SK-N-SH treated with all-trans-retinoic acid at 6 μM for 48 hours (cell line): ENCODE data around the gene VPS41.

Source experiments
- ARNTL ChIP-seq: fragments of 450-650 bp; formaldehyde crosslinking; IDR thresholded peaks from 2 replicates; pipeline ENCODE4 v1.5.0; 2020; ENCODE audit warnings: low read depth, mild to moderate bottlenecking, moderate library complexity, borderline replicate concordance
- BACH2 ChIP-seq: fragments of 250-450 bp; sonication (Bioruptor Pico); IDR thresholded peaks from 2 replicates; pipeline ENCODE4 v1.9.0; 2021; ENCODE audit warnings: mild to moderate bottlenecking, borderline replicate concordance
- CREB5 ChIP-seq: fragments of 250-450 bp; sonication (Bioruptor Pico); IDR thresholded peaks from 2 replicates; pipeline ENCODE4 v1.5.1; 2020; ENCODE audit warnings: low read depth, mild to moderate bottlenecking, moderate library complexity
- CSDC2 ChIP-seq: fragments of 250-450 bp; sonication (Bioruptor Pico); IDR thresholded peaks from 2 replicates; pipeline ENCODE4 v1.5.0; 2020; ENCODE audit warnings: mild to moderate bottlenecking, moderate library complexity
- ESRRG ChIP-seq: fragments of 250-450 bp; sonication (Bioruptor Pico); IDR thresholded peaks from 2 replicates; pipeline ENCODE4 v1.6.1; 2021; ENCODE audit warnings: mild to moderate bottlenecking
- PATZ1 ChIP-seq: fragments of 250-450 bp; sonication (Bioruptor Pico); IDR thresholded peaks from 2 replicates; pipeline ENCODE4 v1.8.0; 2020; ENCODE audit warnings: mild to moderate bottlenecking, moderate library complexity, borderline replicate concordance
- RARB ChIP-seq: fragments of 250-450 bp; sonication (Bioruptor Pico); IDR thresholded peaks from 2 replicates; pipeline ENCODE4 v1.8.0; 2021; ENCODE audit warnings: mild to moderate bottlenecking, moderate library complexity
- TOX ChIP-seq: fragments of 250-450 bp; sonication (Bioruptor Pico); IDR thresholded peaks from 2 replicates; pipeline ENCODE4 v1.8.0; 2021; ENCODE audit warnings: mild to moderate bottlenecking, moderate library complexity, borderline replicate concordance
- ZNF565 ChIP-seq: fragments of 450-650 bp; formaldehyde crosslinking; conservative IDR thresholded peaks from 2 replicates; pipeline ENCODE4 v1.5.0; 2020; ENCODE audit warnings: low read depth, mild to moderate bottlenecking, moderate library complexity
- ZNF8 ChIP-seq: fragments of 450-650 bp; formaldehyde crosslinking; IDR thresholded peaks from 2 replicates; pipeline ENCODE4 v1.5.0; 2020; ENCODE audit warnings: mild to moderate bottlenecking, moderate library complexity
- TF ChIP-seq, protein P1 (sequence below): fragments of 250-450 bp; sonication (Bioruptor Pico); IDR thresholded peaks from 2 replicates; pipeline ENCODE4 v1.5.0; 2020; ENCODE audit warnings: mild to moderate bottlenecking, moderate library complexity

- TF ChIP-seq ZNF8 (CRISPR knock-in tag) (no peak), RARB (CRISPR knock-in tag) (no peak), TOX (CRISPR knock-in tag) (no peak), ZNF565 (CRISPR knock-in tag) (no peak), ARNTL (CRISPR knock-in tag) (no peak), PATZ1 (CRISPR knock-in tag) (no peak), BACH2 (CRISPR knock-in tag) (no peak), CSDC2 (no peak), CREB5 (no peak), ESRRG (CRISPR knock-in tag) (no peak)
- TF ChIP-seq, protein P1, sequence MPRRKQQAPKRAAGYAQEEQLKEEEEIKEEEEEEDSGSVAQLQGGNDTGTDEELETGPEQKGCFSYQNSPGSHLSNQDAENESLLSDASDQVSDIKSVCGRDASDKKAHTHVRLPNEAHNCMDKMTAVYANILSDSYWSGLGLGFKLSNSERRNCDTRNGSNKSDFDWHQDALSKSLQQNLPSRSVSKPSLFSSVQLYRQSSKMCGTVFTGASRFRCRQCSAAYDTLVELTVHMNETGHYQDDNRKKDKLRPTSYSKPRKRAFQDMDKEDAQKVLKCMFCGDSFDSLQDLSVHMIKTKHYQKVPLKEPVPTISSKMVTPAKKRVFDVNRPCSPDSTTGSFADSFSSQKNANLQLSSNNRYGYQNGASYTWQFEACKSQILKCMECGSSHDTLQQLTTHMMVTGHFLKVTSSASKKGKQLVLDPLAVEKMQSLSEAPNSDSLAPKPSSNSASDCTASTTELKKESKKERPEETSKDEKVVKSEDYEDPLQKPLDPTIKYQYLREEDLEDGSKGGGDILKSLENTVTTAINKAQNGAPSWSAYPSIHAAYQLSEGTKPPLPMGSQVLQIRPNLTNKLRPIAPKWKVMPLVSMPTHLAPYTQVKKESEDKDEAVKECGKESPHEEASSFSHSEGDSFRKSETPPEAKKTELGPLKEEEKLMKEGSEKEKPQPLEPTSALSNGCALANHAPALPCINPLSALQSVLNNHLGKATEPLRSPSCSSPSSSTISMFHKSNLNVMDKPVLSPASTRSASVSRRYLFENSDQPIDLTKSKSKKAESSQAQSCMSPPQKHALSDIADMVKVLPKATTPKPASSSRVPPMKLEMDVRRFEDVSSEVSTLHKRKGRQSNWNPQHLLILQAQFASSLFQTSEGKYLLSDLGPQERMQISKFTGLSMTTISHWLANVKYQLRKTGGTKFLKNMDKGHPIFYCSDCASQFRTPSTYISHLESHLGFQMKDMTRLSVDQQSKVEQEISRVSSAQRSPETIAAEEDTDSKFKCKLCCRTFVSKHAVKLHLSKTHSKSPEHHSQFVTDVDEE (CRISPR knock-in tag): no peak
Measured at GRCh38 chr7:38940774-38941173, 31.8 kb upstream of the VPS41 start.
